DMS114 treated with DMSO at 0.1 percent for 48 hours (cell line): ENCODE measurements around the gene TESMIN.
A peak's percentile ranks its signal among the peaks of the same experiment; 100 is the strongest.

Experiments
- DNase-seq: peaks from one replicate; lab custom pipeline; 2025; ENCODE audit not compliant: unreplicated experiment; lab: John Stamatoyannopoulos, UW

The TESMIN gene, protein sequence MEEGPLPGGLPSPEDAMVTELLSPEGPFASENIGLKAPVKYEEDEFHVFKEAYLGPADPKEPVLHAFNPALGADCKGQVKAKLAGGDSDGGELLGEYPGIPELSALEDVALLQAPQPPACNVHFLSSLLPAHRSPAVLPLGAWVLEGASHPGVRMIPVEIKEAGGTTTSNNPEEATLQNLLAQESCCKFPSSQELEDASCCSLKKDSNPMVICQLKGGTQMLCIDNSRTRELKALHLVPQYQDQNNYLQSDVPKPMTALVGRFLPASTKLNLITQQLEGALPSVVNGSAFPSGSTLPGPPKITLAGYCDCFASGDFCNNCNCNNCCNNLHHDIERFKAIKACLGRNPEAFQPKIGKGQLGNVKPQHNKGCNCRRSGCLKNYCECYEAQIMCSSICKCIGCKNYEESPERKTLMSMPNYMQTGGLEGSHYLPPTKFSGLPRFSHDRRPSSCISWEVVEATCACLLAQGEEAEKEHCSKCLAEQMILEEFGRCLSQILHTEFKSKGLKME

DNA sequence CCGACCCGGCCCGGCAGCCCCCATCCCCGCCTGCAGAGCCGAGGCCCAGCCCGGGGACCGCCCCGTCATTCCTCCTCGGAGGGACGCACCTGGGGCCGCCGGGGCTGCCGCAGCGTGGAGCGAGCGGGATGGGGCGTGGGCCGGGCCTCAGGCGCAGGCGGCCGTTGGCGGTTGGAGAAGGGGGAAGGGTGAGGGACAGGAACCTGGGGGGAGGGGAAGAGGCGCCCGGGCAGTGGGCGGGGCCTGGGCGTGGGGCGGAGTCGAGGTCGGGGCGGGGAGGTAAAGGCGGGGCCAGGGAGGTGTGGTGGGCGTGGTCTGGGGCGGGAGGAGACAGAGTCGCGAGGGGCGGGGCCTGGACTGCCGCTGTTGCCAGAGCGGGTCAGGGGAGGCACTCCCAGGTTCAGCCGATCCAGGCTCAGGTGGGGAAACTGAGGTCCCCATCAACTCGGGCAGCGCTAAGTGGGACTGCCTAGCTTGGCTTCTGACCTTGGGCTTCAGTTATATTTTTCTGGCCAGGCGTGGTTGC, at the start of gene TESMIN:
Gene TESMIN (minus strand): TSS at position 190 of the 526 bp plus-strand sequence. CDS start 860 bp downstream, outside the sequence.
- DNase-seq = peak; percentile 100

DNA sequence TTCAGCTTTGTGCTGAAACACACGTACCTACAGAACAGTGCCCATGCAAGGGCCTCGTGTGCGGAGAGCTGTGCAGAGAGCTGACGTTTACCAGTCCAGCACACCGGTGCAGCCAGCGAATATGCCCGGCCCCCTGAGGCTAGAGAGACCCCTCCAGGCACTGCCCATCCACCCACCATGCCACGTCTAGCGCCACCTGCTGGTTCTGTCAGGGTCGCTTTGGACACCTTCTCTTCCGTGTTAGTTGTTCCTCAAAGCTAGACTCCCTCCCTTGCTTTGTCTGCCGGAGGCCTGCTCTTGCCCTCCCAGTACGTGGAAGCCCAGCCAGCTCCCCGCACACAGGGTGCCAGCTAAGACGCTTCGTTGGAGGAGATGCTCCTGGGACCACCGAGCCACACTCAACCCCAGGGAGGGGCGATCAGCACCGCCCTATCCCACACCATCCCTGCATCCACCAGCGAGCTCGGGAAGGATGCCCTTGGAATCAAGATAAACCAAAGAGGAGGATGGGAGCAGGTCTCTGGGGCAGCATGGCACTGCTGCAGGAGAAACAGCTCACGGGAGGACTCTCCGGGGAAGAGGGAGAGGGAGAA, 47.0 kb upstream of the TESMIN start:
- no peak for DNase-seq

DNA sequence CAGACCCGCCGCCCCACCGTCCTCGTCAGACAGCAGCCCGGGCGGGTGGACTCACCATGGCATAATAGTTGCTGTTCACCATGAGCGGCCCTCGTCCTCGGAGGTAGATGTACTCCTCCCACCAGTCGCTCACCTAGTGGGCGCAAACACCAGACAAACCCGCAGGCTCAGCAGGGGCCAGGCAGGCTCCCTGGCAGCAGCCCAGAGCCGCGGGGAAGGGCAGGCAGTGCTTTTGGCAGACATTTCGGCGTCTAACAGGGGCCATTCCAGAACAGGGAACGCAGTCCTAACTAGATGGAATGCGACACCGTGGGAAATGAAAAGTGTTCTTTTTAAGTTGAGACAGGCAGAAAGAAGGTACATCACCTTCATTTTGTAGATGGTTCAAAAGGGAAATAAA, 45.5 kb upstream of the TESMIN start:
- no peak for DNase-seq

DNA sequence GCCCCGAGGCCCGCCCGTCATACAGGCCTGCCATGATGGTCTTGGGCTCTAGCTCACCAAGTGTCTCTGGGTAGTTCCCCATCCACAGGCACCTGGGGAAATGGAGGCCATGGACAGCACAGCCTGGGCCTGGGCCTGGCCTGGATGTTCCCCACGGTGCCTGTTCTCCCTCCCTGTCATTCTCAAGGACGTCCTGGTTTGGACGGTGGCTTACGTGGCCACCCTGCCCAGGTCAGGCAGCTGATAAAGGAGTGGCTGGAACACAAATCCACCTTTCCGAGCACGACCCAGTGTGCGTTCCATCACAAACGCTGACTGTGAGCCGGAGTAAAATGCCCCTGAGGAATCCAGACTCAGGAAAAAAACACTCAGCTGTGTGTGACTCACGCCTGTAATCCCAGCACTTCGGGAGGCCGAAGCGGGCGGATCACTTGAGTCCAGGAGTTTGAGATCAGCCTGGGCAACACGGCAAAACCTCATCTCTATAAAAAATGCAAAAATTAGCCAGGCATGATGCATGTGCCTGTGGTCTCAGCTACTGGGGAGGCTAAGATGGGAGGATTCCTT, 41.2 kb upstream of the TESMIN start:
- DNase-seq = no peak

DNA sequence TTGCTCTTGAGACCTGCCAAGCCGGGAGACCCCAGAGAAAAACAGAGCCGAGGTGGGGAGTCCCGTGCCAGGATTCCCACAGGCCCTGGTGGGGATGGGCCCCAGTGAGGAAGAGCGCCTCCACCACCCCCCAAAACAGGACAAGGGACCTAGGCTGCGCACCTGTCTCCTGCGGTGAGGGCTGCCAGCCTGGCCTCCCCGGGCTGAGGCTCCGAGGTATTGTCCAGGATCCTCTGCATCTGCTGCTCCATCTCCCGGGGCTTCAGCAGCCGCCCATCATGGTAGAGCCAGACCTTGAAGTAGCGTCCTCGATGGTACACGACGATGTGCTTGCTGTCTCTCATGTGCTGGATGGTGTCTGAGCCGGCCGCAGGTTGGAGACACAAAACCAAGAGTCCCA, 33.3 kb upstream of the TESMIN start:
- DNase-seq = no peak

DNA sequence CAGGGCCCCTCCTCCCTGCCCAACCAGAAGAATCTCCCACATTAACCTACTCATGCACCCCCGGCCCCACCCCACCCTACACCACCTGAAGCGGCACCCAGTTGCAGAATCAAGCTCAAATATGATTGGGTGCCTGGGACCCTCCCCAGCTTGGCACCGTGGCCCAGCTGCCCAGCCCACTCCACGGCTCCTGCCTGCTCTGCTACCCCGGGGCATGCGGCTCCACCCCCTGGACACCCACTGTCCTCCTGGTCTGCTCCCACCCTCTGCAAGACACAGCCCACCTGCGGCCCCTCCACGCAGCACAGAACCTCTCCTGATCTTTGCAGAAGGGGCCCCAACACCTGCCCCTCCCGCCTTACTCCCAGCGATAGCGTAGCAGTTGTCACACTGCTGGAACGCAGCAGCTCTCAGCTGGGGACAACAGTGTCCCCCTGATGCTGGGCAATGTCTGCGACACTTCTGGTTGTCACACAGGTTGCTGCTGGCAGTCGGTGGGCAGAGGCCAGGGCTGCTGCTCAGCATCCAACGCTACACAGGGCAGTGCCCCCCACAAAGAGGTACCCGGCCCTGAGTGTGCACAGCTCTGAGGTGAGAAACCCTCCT, 32.0 kb upstream of the TESMIN start:
- no peak for DNase-seq

DNA sequence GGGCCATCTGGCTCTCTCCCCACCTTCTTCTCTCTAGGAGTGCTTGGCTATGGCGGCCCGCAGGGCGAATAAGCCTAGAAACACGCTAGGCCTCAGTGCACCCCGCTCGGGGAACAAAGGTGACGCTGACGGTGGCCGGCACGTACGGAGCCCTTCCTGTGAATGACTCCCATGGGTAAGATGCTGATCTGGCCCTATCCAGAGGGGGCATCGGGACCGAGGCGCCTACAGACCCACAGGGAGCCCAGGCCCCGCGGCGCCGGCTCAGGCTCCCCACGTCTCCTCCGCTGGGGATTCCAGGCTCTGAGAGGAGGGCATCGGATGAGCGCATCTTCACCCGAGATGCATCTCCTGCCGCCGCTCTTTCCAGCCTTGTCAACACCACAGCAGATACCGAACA, 31.4 kb upstream of the TESMIN start:
- no peak for DNase-seq

DNA sequence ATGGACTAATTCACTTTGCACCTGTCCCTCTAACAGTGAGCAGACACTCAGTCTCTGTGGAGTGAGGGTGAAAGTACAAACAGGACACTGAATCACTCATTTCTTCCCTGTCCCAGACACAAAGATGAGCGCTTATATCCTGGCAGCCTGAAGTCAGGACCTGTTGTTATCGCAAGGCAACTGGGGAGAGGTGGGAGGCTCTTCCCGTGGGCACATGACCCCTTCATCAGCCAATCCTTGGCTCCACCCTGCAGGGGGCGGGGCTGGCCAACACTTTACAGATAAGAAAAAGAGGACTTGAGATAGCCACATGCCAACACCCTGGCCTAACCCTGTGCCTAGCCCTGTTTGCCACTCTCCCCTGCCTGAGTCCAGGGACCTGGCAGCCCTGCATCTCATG, 29.5 kb upstream of the TESMIN start:
- DNase-seq = peak; percentile 73

DNA sequence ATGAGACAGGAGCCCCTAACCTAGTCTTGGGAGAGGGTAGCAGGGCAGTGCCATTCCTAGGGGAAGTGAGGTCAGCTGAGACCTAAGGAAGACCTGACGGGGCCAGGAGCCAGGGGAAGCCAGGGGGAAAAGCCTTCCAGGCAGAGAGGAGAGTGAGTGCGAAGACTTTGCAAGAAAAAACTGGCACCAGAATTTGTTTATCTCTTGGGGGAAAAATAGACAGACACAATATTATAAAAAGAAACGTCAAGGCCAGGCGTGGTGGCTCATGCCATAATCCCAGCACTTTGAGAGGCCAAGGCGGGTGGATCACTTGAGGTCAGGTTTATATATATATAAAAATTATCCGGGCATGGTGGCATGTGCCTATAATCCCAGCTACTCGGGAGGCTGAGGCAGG, 26.9 kb upstream of the TESMIN start:
- DNase-seq = no peak

DNA sequence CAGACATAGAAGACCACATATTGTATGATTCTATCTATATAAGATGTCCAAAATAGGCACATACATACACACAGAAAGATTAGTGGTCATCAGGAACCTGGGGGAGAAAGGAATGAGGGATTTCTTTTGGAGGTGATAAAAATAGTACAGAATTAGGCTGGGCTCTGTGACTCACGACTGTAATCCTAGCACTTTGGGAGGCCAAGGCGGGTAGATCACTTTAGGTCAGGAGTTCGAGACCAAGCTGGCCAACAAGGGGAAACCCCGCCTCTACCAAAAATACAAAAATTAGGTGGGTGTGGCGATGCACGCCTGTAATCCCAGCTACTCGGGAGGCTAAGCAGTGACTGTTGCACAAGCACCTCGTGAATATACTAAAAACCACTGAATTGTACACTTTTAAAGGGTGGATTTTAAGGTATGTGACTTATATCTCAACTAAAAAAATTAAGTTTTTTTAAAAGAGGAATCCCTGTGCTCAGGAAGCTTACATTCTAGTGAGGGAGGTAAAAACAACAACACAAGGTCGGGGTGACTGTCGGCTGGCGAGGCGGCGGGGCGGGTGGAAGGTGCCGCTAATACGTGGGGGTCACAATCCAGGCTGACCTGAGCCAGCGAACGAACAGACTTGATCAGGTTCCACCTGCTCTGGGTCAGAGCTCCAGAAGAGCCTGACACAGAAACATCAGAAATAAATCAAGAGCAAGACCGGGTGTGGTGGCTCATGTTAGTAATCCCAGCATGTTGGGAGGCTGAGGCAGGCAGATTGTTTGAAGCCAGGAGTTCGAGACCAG, 25.3 kb upstream of the TESMIN start:
- no peak for DNase-seq

DNA sequence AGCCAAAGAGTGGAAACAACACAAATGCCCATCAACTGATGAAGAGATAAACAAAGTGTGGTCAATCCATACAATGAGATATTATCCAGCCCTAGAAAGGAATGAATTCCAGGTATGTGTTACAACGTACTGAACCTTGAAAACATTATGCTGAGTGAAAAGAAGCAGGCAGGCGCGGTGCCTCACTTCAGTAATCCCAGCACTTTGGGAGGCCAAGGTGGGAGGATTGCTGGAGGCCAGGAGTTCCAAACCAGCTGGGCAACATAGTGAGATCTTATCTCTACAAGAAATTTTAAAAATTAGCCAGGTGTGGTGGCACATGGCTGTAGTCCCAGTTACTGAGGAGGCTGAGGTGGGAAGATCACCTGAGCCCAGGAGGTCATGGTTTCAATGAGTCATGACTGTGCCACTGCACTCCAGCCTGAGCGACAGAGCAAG, 24.6 kb upstream of the TESMIN start:
- DNase-seq = no peak

DNA sequence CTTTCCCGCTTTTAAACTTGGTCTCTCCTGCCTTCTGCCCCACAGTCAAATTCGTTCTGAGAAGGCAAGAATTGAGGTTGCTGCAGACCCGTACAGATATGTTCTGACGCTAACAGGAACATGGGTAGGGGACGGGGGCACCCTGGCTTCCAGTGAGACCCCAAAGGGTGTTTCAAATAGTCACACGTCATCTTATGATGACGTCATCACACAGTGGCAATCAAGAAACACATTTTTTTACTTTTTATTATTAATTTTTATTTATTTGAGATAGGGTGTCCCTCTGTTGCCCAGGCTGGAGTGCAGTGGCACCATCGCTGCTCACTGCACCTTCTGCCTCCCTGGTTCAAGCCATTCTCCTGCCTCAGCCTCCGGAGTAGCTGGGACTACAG, 22.9 kb upstream of the TESMIN start:
- no peak for DNase-seq

DNA sequence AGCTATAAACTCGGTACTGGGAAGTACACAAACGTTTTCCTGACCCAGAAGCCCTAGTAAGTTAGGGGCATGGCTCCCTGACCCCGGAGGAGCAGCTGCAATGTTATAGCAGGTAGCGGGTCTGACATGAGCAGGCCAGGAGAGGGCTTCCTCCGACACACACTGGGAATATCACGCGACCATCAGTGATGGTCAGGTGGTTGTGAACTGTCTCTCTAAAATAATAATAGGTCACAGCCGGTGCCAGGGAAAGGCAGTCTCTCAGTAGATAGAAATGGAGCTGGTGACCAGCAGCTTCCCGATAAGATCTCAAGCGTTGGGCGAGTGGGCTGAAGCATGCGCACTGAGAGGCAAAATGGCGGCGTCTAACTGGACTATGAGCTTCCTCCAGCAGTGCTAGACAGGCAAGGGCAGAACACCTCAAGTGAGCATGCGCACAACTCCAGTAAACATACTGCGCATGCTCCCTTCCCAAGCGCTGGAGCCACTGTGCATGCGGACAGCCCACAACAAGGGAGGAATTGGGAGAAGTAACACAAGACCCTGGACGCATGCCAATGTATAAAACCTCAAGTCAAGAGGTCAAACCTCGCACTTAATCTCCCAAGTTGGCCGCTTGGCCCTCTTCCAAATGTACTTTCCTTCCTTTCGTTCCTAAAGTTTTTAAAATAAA, 22.3 kb upstream of the TESMIN start:
- DNase-seq = no peak

DNA sequence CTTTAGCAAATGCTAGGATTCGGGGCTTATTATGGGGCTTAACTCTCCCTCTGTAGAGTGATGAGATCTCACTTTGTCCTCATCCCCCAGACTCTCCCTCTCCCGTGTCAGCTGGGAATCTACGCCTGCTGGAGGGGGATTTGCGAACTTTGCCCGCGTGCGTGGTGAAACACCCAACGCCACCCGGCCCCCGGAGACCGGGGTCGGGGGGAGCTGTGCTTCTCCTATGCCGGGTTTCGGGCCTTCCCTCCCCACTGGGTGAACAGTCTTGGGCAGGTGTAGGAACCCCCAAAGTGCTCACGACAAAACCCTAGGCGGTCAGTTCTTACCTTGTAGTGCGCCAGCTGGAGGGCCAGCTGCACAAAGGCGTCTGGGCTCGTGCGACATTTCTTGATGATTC, 21.6 kb upstream of the TESMIN start:
- no peak for DNase-seq

DNA sequence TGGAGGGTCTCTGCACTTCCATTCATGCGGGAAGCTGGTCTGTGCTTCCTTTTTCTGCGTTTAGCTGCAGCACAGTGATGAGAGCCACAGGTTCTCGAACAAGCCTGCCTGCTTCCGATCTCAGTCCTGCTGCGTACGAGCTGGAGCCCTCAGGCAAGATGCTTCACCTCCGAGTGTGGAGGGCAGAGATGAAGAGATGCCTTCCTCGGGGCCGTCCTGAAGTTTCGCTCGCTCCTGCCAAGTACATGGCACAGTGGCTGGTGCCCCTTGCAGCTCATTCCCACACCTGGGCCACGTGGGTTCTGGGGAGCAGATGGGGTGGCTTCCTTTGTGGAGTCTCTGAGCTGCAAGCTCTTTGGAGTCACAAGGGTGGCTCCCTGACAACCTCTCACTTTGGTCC, 19.5 kb upstream of the TESMIN start:
- no peak for DNase-seq

DNA sequence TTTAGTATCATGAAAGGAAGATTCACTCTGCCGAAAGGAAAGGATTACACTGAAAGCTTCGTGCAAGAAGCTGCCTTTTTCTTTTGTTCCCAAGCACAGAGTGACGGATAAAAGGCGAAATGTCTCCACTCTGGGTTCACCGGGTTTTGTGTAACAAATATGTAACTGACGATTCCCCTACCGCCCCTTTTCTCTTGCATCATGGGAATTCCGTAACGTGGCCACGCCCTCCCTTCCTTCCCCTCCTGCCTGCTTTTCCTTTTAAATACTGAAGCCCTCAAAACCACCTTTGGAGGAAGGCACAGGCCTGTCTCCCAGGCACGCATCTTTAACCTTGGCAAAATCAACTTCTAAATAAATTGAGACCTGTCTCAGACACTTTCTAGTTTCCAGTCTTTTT, 16.4 kb upstream of the TESMIN start:
- DNase-seq = no peak

DNA sequence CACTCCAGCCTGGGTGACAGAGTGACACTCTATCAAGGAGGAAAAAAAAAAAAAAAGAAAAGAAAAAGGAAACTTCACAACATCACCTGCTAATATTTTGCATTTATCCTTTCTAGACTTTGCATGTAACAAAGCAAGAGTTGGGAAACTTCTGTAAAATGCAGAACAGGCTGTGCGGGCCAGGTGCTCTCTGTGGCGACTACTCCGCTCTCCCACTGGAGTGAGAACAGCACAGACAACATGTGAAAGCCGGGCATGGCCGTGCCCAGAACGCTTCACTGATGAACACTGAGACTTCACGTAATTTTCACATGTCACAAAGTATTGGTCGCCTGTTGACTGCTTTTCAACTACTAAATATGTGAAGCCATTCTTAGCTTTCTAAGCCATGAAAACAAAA, 15.5 kb upstream of the TESMIN start:
- DNase-seq = no peak

DNA sequence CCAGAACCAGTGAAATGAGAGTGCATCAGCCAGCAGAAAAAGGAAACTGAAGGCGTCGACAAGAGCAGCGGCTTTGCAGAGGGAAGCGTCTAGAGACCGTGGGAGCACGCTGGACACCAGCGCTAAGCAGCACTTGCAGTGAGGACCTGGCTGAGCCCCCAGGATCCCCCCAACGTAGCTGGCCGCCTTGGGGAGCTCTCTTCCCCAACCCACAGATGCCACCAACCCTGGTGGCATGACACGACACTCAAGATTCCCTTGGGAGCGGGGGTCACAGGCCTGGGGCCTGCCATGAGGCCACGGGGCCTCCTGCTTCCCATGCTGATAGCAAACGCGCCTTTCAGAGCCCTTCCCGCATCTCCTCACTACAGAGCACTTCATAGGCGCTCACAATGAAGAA, 13.4 kb upstream of the TESMIN start:
- DNase-seq = no peak

DNA sequence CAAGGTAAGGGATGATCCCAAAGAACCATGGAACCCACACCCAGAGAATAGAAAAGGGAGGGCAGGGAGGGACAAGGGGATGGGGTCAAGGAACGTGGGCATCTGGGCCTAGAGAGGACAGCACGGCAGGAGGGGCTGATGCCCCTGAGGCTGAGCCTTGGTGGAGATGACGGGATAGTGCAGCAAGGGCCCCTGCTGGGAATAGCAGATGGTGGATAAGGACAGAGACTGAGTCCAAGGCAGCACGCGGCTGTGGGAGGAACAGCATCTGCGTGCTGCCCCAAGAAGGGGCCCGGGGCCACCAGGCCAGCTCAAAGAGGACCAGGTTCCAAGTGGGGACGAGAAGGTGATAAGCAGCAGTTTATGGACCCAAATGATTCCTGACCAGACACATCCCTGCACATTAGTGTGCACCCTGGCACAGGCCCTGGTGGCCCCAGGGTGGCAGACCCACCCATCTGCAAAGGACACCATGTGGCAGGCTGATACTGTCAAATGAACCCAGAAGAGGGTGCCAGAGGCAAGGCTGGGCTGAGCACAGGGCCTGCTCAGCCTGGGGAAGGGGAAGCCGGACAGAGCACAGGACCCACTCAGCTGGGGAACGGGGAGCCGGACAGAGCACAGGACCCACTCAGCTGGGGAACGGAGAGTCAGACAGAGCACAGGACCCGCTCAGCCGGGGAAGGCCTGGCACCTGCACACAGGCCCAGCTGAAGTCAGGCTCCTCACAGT, 12.8 kb upstream of the TESMIN start:
- no peak for DNase-seq
